A549 (cell line): Measurements from ENCODE around the gene NR3C1.

Source experiments
- MAZ ChIP-seq: fragments of 150-350 bp; IDR thresholded peaks from 2 replicates; pipeline ENCODE4 v1.6.1; 2014; ENCODE audit warnings: antibody characterized with exemption, low read depth, low read length, borderline replicate concordance
- POLR2A ChIP-seq: IDR thresholded peaks from 2 replicates; pipeline ENCODE4 v1.6.1; 2012; ENCODE audit warnings: mild to moderate bottlenecking, low read length
- TP53 ChIP-seq: fragments of 250-450 bp; sonication (Bioruptor Pico); IDR thresholded peaks from 2 replicates; pipeline ENCODE4 v1.5.0; 2021; ENCODE audit warnings: mild to moderate bottlenecking, moderate library complexity
- TF ChIP-seq, protein P1 (sequence below): fragments of >200 bp; sonication (Bioruptor Twin); formaldehyde crosslinking; IDR thresholded peaks from 3 replicates; pipeline ENCODE4 v1.5.1; 2016
- TF ChIP-seq, protein P2 (sequence below): fragments of >200 bp; sonication (Bioruptor Twin); formaldehyde crosslinking; IDR thresholded peaks from 3 replicates; pipeline ENCODE4 v1.6.1; 2016
- TF ChIP-seq, protein P3 (sequence below): IDR thresholded peaks from 2 replicates; pipeline ENCODE4 v1.6.1; 2012
- TF ChIP-seq, protein P4 (sequence below): fragments of 450-650 bp; IDR thresholded peaks from 2 replicates; pipeline ENCODE4 v1.6.1; 2014; ENCODE audit warnings: antibody characterized with exemption
- TF ChIP-seq, protein P5 (sequence below): fragments of 150-350 bp; IDR thresholded peaks from 2 replicates; pipeline ENCODE4 v1.6.1; 2014; ENCODE audit warnings: low read depth, mild to moderate bottlenecking, low read length

DNA sequence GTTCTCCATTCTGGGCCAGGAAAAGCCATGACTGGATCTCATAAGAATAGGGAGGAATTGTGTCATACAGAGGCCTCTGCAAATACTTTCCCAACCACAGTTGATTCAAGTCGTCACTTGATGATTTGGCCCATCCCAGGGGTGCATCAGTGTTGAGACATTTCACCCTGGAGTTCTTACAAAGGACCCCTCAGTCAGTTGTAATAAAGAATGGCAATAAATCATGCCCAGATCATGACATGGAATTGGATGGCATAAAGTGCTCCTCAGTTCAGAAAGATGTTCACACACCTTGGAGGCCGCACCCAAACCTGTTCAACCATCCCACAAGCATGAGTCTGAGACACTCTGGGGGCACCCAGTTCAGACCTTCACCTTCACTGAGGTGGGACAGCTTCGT, 168.1 kb downstream of the NR3C1 start:
- TF ChIP-seq, protein P1, sequence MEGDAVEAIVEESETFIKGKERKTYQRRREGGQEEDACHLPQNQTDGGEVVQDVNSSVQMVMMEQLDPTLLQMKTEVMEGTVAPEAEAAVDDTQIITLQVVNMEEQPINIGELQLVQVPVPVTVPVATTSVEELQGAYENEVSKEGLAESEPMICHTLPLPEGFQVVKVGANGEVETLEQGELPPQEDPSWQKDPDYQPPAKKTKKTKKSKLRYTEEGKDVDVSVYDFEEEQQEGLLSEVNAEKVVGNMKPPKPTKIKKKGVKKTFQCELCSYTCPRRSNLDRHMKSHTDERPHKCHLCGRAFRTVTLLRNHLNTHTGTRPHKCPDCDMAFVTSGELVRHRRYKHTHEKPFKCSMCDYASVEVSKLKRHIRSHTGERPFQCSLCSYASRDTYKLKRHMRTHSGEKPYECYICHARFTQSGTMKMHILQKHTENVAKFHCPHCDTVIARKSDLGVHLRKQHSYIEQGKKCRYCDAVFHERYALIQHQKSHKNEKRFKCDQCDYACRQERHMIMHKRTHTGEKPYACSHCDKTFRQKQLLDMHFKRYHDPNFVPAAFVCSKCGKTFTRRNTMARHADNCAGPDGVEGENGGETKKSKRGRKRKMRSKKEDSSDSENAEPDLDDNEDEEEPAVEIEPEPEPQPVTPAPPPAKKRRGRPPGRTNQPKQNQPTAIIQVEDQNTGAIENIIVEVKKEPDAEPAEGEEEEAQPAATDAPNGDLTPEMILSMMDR, result no peak
- TF ChIP-seq, protein P2, sequence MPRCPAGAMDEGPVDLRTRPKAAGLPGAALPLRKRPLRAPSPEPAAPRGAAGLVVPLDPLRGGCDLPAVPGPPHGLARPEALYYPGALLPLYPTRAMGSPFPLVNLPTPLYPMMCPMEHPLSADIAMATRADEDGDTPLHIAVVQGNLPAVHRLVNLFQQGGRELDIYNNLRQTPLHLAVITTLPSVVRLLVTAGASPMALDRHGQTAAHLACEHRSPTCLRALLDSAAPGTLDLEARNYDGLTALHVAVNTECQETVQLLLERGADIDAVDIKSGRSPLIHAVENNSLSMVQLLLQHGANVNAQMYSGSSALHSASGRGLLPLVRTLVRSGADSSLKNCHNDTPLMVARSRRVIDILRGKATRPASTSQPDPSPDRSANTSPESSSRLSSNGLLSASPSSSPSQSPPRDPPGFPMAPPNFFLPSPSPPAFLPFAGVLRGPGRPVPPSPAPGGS, result no peak
- TF ChIP-seq TP53 (no peak), MAZ (no peak), POLR2A (no peak)
- TF ChIP-seq, protein P3, sequence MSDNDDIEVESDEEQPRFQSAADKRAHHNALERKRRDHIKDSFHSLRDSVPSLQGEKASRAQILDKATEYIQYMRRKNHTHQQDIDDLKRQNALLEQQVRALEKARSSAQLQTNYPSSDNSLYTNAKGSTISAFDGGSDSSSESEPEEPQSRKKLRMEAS, result no peak
- TF ChIP-seq, protein P4, sequence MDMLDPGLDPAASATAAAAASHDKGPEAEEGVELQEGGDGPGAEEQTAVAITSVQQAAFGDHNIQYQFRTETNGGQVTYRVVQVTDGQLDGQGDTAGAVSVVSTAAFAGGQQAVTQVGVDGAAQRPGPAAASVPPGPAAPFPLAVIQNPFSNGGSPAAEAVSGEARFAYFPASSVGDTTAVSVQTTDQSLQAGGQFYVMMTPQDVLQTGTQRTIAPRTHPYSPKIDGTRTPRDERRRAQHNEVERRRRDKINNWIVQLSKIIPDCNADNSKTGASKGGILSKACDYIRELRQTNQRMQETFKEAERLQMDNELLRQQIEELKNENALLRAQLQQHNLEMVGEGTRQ, result no peak
- TF ChIP-seq, protein P5, sequence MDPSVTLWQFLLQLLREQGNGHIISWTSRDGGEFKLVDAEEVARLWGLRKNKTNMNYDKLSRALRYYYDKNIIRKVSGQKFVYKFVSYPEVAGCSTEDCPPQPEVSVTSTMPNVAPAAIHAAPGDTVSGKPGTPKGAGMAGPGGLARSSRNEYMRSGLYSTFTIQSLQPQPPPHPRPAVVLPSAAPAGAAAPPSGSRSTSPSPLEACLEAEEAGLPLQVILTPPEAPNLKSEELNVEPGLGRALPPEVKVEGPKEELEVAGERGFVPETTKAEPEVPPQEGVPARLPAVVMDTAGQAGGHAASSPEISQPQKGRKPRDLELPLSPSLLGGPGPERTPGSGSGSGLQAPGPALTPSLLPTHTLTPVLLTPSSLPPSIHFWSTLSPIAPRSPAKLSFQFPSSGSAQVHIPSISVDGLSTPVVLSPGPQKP, result no peak
